Activated CD4-positive, alpha-beta T cell treated with anti-CD3 and anti-CD28 coated beads for 36 hours (primary cell): ENCODE measurements around the gene IGF2R. TPM values are rescaled to one million over a fixed set of nuclear protein-coding genes. Genes with fewer than 3 reads are reported as not detected.

Experiments
- ATAC-seq: fragments of 200-7000 bp; cut with Tn5 transposase; one replicate; pipeline ENCODE4 v1.10.0; 2021; ENCODE audit warnings: mild to moderate bottlenecking, moderate library complexity
- CTCF ChIA-PET: fragments of 350-600 bp; sonication (Branson Sonifier 250); formaldehyde crosslinking; loops from one replicate; lab custom pipeline; 2021; ENCODE audit warnings: antibody characterized with exemption; lab: Charles Lee
- POLR2A ChIA-PET: fragments of 350-600 bp; sonication (Branson Sonifier 250); formaldehyde crosslinking; loops from one replicate; lab custom pipeline; 2021; ENCODE audit warnings: antibody characterized with exemption, inconsistent platforms; lab: Charles Lee
- DNase-seq: peaks from one replicate; pipeline ENCODE4 v3.0.0-alpha.2; 2020
- H3K27ac Mint-ChIP-seq: one replicate; pipeline ENCODE4 v1.8.0; 2021; ENCODE audit warnings: mixed read lengths
- H3K27me3 Mint-ChIP-seq: one replicate; pipeline ENCODE4 v1.8.0; 2021; ENCODE audit warnings: mixed read lengths
- H3K36me3 Mint-ChIP-seq: one replicate; pipeline ENCODE4 v1.8.0; 2021; ENCODE audit warnings: low read depth, mixed read lengths
- H3K4me1 Mint-ChIP-seq: one replicate; pipeline ENCODE4 v1.8.0; 2021; ENCODE audit warnings: mixed read lengths
- H3K4me3 Mint-ChIP-seq: one replicate; pipeline ENCODE4 v1.8.0; 2021; ENCODE audit warnings: mild to moderate bottlenecking, moderate library complexity, mixed read lengths
- H3K9me3 Mint-ChIP-seq: one replicate; pipeline ENCODE4 v1.8.0; 2021; ENCODE audit warnings: low read depth, mixed read lengths
- intact Hi-C, 2 experiments: fragments of 100-400 bp; cut with DNase I in 1 of 2; cut with micrococcal nuclease in 1 of 2; formaldehyde crosslinking; loops; one replicate each; pipeline versions ENCODE4 v1.14.2 to v1.15.1; 2022 to 2024; cut with DNase I, micrococcal nuclease
- total RNA-seq, 2 experiments: library from RNA; stranded (reverse); gene quantifications; one replicate each; pipeline ENCODE4 v1.2.3, GENCODE V29; 2021

Gene IGF2R
- total RNA-seq, 2 experiments from 2014 or later, result 55.6 to 65.6 TPM

GRCh38 chr6:160027076-160027475, 58.2 kb downstream of the IGF2R start:
- ATAC-seq (no peak), DNase-seq (no peak)
- H3K4me1 Mint-ChIP-seq, result peaks cover 6% of the 10 kb centered on the region
- CTCF ChIA-PET, result no interaction called here
- no peaks in the 10 kb centered on the region for H3K27me3 Mint-ChIP-seq
- intact Hi-C loops, result no loop called here
- peaks cover 32% of the 10 kb centered on the region for H3K36me3 Mint-ChIP-seq
- H3K27ac Mint-ChIP-seq, result no peak overlapping the region
- H3K4me3 Mint-ChIP-seq, result no peak overlapping the region
- POLR2A ChIA-PET, result no interaction called here
- H3K9me3 Mint-ChIP-seq, result no peaks in the 10 kb centered on the region

DNA sequence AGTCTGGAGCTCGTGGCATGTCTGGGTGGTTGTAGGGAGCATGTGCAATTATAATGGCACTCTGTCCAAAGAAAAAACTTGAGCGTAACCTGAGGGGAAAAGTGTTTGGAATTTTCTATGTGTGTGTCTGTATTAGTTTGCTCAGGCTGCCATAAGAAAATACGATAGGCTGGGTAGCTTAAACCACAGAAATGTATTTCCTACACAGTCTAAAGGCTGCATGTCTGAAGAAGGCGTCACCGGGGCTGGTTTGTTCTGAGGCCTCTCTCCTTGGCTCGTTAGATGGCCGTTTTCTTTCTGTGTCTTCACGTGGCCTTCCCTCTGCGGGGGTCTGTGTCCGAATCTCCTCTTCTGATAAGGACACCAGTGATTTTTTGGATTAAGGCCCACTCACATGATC, 59.0 kb downstream of the IGF2R start:
- Mint-ChIP-seq H3K27ac (peak overlapping the region; percentile 72), H3K4me3 (no peak overlapping the region), H3K4me1 (peaks cover 6% of the 10 kb centered on the region), H3K36me3 (peaks cover 38% of the 10 kb centered on the region), H3K9me3 (no peaks in the 10 kb centered on the region), H3K27me3 (no peaks in the 10 kb centered on the region)
- intact Hi-C loops, result no loop called here
- ATAC-seq (no peak), DNase-seq (no peak)
- ChIA-PET CTCF (interaction anchor here (0.8 to 1.2 kb wide), 3 partner anchors 14 to 110 kb away, joined by 3 to 4 read pairs (median 4); no protein-coding TSS in a partner anchor), POLR2A (no interaction called here)

DNA sequence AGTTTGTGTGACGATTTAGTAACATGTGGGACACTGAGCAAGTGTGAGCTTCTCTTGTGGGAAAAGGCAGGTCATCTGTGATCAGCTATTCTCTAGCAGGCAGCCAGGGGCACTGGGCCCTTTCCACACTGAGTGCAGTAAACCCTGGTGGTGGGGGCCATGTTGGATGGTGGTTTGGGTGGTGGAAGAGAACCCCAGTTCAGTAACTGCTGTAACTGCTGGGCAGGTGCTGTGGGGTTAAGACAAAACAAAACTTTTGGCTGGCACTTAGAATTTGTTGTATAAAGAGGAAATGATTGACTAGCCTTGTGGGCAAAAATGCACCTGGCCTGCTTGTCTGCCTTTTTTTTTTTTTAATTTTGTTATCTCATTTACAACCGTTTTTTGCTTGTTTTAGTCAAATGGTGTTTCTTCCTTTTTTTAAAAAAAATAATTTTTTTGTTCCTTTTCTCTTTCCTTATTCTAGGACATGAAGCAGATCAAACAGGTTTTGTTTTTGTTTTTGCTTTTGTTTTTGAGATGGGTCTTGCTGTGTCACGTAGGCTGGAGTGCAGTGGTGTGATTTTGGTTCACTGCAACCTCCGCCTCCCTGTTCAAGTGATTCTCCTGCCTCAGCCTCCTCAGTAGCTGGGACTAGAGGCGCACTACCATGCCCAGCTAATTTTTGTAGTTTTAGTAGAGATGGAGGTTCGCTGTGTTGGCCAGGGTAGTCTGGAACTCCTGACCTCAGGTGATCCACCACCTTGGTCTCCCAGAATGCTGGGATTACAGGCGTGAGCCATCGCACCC, 59.8 kb downstream of the IGF2R start:
- intact Hi-C loops, result no loop called here
- peaks cover 6% of the 10 kb centered on the region for H3K4me1 Mint-ChIP-seq
- peak; percentile 76 for ATAC-seq
- H3K9me3 Mint-ChIP-seq, result no peaks in the 10 kb centered on the region
- ChIA-PET POLR2A (no interaction called here), CTCF (interaction anchor here (0.8 to 1.2 kb wide), 3 partner anchors 14 to 109 kb away, joined by 3 to 4 read pairs (median 4); no protein-coding TSS in a partner anchor)
- no peaks in the 10 kb centered on the region for H3K27me3 Mint-ChIP-seq
- peaks cover 46% of the 10 kb centered on the region for H3K36me3 Mint-ChIP-seq
- peak; percentile 57 for DNase-seq
- H3K27ac Mint-ChIP-seq, result peak overlapping the region; percentile 72
- no peak overlapping the region for H3K4me3 Mint-ChIP-seq

DNA sequence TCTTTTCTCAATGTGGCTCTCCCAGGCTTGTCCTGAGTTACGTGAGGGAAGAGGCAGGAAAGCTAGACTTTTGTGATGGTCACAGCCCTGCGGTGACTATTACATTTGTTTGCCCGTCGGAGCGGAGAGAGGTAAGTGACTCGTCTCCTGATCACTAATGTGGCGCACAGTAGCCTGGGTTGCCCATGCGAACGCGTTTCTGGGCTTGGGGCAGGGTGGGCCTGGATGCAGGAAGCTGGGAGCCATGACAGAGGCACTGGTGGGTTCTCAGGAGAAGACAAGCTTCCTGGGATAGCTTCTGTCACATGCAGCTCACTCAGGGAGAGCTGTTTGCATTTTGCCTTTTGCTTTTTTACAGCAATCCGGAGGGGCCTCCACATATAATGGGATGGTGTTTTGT, 60.6 kb downstream of the IGF2R start:
- CTCF ChIA-PET, result no interaction called here

GRCh38 chr6:160030103-160030502, 61.2 kb downstream of the IGF2R start:
- intact Hi-C loops, result no loop called here
- ATAC-seq (no peak), DNase-seq (no peak)
- POLR2A ChIA-PET, result no interaction called here
- H3K4me1 Mint-ChIP-seq, result peaks cover 6% of the 10 kb centered on the region
- no peak overlapping the region for H3K27ac Mint-ChIP-seq
- peaks cover 51% of the 10 kb centered on the region for H3K36me3 Mint-ChIP-seq
- CTCF ChIA-PET, result no interaction called here
- H3K4me3 Mint-ChIP-seq, result no peak overlapping the region
- H3K27me3 Mint-ChIP-seq, result no peaks in the 10 kb centered on the region
- H3K9me3 Mint-ChIP-seq, result no peaks in the 10 kb centered on the region

More for the DNA sequence above, 60.6 kb downstream of the IGF2R start:
- peaks cover 6% of the 10 kb centered on the region for H3K4me1 Mint-ChIP-seq
- DNase-seq (no peak), ATAC-seq (no peak)
- H3K27ac Mint-ChIP-seq, result no peak overlapping the region
- no peaks in the 10 kb centered on the region for H3K27me3 Mint-ChIP-seq
- no peaks in the 10 kb centered on the region for H3K9me3 Mint-ChIP-seq
- POLR2A ChIA-PET, result no interaction called here
- intact Hi-C loops, result no loop called here
- H3K4me3 Mint-ChIP-seq, result no peak overlapping the region
- H3K36me3 Mint-ChIP-seq, result peaks cover 51% of the 10 kb centered on the region

DNA sequence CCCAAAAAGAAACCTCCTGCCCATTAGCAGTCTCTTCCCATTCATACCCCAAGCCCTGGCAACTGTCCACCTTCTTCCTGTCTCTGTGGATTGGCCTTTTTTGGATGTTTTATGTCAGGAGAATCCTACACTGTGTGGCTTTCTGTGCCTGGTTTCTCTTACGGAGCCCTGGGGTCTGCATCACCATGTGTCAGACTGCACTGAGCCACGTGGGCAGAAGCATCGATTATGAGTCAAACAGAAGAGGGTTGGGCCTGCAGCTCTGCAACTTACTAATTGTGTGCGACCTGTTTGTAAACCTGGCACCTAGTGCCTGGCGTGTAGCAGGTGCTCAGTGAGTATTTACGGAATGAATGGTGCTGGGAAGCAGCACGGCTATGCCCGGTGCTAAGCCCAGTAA, 62.6 kb downstream of the IGF2R start:
- no peak for ATAC-seq
- Mint-ChIP-seq H3K4me3 (no peak overlapping the region), H3K4me1 (peaks cover 6% of the 10 kb centered on the region), H3K27me3 (no peaks in the 10 kb centered on the region), H3K9me3 (no peaks in the 10 kb centered on the region), H3K36me3 (peaks cover 57% of the 10 kb centered on the region), H3K27ac (no peak overlapping the region)
- ChIA-PET POLR2A (no interaction called here), CTCF (no interaction called here)
- DNase-seq, result no peak
- intact Hi-C loops, result no loop called here

DNA sequence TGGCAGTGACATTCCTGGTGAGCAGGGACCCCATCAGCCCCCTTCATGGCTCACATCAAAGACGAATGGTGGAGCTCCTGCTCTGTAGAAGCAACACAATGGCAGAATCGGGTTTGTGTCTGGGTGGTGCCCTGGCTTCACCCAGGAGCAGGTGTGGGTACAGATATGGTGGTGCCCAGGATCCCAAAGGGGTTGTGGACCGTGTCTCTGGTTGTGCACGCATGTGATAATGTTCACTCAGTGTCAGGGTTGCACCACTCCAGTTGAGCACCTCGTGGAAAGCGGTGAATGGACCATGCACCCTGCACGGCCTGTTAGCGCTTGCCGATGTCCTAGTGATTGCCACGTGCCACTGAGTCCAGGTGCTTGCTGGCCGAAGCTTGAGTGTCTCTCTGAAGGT, 63.0 kb downstream of the IGF2R start:
- Mint-ChIP-seq H3K36me3 (peaks cover 62% of the 10 kb centered on the region), H3K4me1 (peaks cover 6% of the 10 kb centered on the region), H3K27ac (no peak overlapping the region), H3K27me3 (no peaks in the 10 kb centered on the region), H3K9me3 (no peaks in the 10 kb centered on the region), H3K4me3 (no peak overlapping the region)
- ChIA-PET POLR2A (no interaction called here), CTCF (interaction anchor here (1.1 kb wide), 1 partner anchor 13 kb away, joined by 6 read pairs; no protein-coding TSS in a partner anchor)
- DNase-seq (no peak), ATAC-seq (no peak)
- intact Hi-C loops, result no loop called here

DNA sequence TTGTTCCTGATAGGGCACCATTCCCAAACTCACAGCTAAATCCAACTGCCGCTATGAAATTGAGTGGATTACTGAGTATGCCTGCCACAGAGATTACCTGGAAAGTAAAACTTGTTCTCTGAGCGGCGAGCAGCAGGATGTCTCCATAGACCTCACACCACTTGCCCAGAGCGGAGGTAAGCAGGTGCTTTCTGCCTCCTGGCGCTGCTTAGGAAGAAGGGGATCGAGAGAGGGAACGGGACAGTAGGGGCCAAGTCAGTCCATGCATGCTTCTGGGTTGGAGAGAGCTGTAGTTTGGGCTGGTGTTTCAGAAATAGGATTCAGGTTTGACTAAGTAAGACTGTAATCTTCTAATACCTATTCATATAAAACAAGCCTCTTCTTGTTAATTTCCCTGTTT, 63.7 kb downstream of the IGF2R start:
- H3K36me3 Mint-ChIP-seq, result peaks cover 59% of the 10 kb centered on the region
- POLR2A ChIA-PET, result no interaction called here

DNA sequence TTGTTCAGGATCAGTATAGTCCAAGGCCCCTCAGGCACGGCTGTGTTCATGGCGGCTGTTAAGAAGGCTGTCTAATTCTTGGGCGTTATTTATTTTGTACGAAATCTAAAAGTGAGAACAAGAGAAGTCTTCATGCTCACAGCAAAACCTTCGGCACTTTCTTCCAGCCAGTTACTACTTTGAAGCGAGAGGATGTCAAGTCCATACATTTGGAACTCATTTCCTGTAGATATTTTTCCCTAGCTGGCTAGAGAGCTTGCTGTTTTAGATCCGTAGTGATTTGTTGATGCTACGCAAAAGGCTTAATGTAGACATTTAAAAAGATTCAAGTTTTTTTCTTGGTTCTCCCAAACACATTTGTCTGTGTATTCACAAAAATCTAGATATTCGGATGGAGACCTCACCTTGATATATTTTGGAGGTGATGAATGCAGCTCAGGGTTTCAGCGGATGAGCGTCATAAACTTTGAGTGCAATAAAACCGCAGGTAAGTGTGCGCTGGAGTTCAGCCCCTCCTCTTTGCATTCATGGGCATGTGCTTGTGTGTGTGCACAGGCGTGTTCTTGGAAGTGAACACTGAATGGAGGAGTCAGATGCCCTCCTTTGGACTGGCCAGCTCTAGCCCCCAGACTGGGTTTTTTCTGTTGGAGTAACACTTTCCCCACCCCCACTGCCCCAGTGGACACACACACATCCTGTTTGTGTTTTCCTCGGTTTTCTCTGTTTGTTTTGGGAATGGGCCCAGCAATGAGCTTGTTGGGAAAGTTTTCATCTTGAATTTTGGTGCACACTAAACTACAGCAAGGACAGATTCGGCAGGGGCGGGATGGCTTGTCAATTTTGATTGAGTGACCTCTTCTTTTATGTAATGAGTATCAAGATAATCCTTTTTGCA, 65.4 kb downstream of the IGF2R start:
- ChIA-PET POLR2A (no interaction called here), CTCF (interaction anchor here (0.8 kb wide), 1 partner anchor 169 kb away, joined by 3 read pairs; no protein-coding TSS in a partner anchor)
- Mint-ChIP-seq H3K27me3 (no peaks in the 10 kb centered on the region), H3K27ac (no peak overlapping the region), H3K4me1 (peaks cover 3% of the 10 kb centered on the region), H3K36me3 (peaks cover 52% of the 10 kb centered on the region), H3K9me3 (no peaks in the 10 kb centered on the region), H3K4me3 (no peak overlapping the region)
- no peak for DNase-seq
- intact Hi-C loops, result no loop called here
- ATAC-seq, result no peak

More for the DNA sequence above, 63.7 kb downstream of the IGF2R start:
- no peak for ATAC-seq
- Mint-ChIP-seq H3K27me3 (no peaks in the 10 kb centered on the region), H3K4me1 (peaks cover 6% of the 10 kb centered on the region), H3K27ac (no peak overlapping the region), H3K9me3 (no peaks in the 10 kb centered on the region), H3K4me3 (no peak overlapping the region)
- intact Hi-C loops, result no loop called here
- no peak for DNase-seq
- CTCF ChIA-PET, result interaction anchor here (0.6 to 1.1 kb wide), 2 partner anchors 14 to 16 kb away, joined by 3 to 6 read pairs; no protein-coding TSS in a partner anchor

DNA sequence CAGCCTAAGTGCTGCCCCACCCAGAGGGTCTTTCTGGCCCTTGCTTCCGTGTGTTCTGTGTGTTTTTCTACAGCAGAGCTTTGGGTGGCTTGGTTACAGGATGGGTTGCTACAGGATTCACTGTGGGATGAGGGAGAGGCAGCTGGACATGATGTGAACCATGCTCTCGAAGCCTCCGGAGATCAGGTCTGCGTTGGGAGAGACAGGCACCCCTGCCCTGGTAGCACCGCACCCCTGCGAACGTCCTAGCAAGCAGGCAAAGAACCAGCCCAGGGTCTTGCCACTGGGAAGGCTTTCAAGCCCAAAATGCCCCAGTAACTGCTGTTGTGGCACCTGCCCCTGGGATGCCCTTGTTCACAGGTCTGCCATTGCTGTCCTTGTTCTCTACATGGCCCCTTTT, 66.4 kb downstream of the IGF2R start:
- Mint-ChIP-seq H3K36me3 (peaks cover 51% of the 10 kb centered on the region), H3K27ac (no peak overlapping the region), H3K9me3 (no peaks in the 10 kb centered on the region), H3K4me1 (peaks cover 3% of the 10 kb centered on the region), H3K27me3 (no peaks in the 10 kb centered on the region), H3K4me3 (no peak overlapping the region)
- DNase-seq (no peak), ATAC-seq (no peak)
- CTCF ChIA-PET, result interaction anchor here (0.8 kb wide), 1 partner anchor 170 kb away, joined by 3 read pairs; no protein-coding TSS in a partner anchor
- intact Hi-C loops, result no loop called here
- POLR2A ChIA-PET, result no interaction called here

DNA sequence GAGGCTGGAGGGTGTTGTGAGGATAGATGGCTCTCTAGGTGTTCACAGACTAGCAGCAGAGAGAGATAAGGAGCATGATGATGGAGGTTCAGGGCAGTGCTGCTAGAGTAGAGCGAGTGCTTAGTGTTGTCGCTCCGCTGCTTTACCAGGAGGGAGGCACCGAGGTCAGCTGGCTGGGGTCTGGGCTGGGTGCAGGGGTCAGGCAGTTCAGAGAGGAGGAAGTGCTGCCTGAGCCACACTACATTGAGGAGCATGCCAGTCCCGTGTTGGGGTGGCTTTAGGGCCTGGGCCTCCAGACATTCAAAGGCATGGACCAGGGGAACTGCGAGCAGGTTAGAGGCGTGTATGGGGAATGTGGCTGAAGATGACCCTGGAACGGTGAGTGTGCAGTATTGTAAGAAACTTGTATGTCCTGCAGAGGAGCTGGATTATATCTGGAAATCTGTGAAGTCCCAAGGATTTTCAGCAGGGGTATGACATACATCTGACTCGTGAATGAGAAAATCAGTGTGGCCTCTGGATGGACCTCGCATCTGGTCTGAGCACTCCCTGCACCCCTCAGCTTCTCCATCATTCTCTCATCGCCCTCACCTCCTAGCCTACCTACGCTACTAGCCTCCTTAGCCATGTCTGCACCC, 66.9 kb downstream of the IGF2R start:
- H3K27ac Mint-ChIP-seq, result no peak overlapping the region
- ChIA-PET CTCF (no interaction called here), POLR2A (no interaction called here)
- no peak for DNase-seq
- H3K36me3 Mint-ChIP-seq, result peaks cover 51% of the 10 kb centered on the region
- no peak overlapping the region for H3K4me3 Mint-ChIP-seq
- no peaks in the 10 kb centered on the region for H3K9me3 Mint-ChIP-seq
- no peaks in the 10 kb centered on the region for H3K27me3 Mint-ChIP-seq
- no peak for ATAC-seq
- H3K4me1 Mint-ChIP-seq, result peaks cover 3% of the 10 kb centered on the region
- intact Hi-C loops, result no loop called here
